Thyroid gland (tissue), 4 donors: ENCODE data around the gene DNAJB6.

ENCODE experiments used
- POLR2A ChIP-seq, 2 donors: fragments of 450-650 bp; IDR thresholded peaks; one replicate each; pipeline ENCODE4 v1.6.1; 2017; ENCODE audit warnings: antibody characterized with exemption in 2 of 2, mild to moderate bottlenecking in 2 of 2, moderate library complexity in 1 of 2
- TF ChIP-seq, protein P1 (sequence below), 6 experiments: fragments of 200-600 bp in 3 of 6; fragments of 450-650 bp in 3 of 6; sonication (generic) in 3 of 6; IDR thresholded peaks; one replicate each; pipeline ENCODE4 v1.5.1; 2016 to 2019; ENCODE audit warnings: antibody characterized with exemption in 6 of 6, mild to moderate bottlenecking in 2 of 6, inconsistent platforms in 1 of 6, moderate library complexity in 1 of 6

DNA sequence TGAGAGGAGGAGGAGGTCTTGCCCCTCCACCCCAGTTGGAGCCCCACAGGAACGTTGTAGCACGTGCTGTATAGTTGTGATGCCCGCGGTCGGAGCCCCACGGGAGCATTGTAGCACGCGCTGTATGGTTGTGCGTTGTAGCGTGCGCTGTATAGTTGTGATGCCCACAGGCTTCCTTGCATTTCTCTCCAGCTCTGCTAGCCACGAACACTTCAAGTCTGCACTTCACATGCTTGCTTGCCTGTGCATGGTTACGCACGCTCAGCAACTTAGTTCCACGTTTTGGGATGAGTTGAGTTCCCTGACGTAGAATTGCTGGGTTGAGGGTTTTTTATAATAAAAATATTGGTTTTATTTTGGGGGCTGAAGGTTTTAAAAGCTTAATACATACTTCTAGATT lies 41.6 kb downstream of the DNAJB6 start:
- TF ChIP-seq, protein P1, sequence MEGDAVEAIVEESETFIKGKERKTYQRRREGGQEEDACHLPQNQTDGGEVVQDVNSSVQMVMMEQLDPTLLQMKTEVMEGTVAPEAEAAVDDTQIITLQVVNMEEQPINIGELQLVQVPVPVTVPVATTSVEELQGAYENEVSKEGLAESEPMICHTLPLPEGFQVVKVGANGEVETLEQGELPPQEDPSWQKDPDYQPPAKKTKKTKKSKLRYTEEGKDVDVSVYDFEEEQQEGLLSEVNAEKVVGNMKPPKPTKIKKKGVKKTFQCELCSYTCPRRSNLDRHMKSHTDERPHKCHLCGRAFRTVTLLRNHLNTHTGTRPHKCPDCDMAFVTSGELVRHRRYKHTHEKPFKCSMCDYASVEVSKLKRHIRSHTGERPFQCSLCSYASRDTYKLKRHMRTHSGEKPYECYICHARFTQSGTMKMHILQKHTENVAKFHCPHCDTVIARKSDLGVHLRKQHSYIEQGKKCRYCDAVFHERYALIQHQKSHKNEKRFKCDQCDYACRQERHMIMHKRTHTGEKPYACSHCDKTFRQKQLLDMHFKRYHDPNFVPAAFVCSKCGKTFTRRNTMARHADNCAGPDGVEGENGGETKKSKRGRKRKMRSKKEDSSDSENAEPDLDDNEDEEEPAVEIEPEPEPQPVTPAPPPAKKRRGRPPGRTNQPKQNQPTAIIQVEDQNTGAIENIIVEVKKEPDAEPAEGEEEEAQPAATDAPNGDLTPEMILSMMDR (IDR thresholded peaks at IDR 0.05) = no peak
- TF ChIP-seq POLR2A (IDR thresholded peaks at IDR 0.05) = no peak
